HepG2 (cell line): ENCODE results near the gene ATP10A. TPM values are rescaled to one million over a fixed set of nuclear protein-coding genes. Genes with fewer than 3 reads are reported as not detected.

Experiments
- HDAC1 ChIP-seq: sonication (generic); formaldehyde crosslinking; IDR thresholded peaks from 2 replicates; pipeline ENCODE4 v1.5.1; 2020; ENCODE audit warnings: mild to moderate bottlenecking, missing genetic modification reagents
- HMG20A ChIP-seq: IDR thresholded peaks from 2 replicates; pipeline ENCODE4 v1.6.1; 2016; ENCODE audit warnings: borderline replicate concordance
- NCOR1 ChIP-seq: fragments of 200-600 bp; sonication (generic); IDR thresholded peaks from 2 replicates; pipeline ENCODE4 v1.7.0; 2017; ENCODE audit warnings: antibody characterized with exemption, low read length, borderline replicate concordance
- NONO ChIP-seq, 2 experiments: fragments of 450-650 bp in 1 of 2; sonication (generic) in 1 of 2; formaldehyde crosslinking in 1 of 2; IDR thresholded peaks in 1 of 2; conservative IDR thresholded peaks in 1 of 2; 2 replicates each; pipeline versions ENCODE4 v1.6.1 to v1.8.0; 2017 to 2022; ENCODE audit warnings: mild to moderate bottlenecking in 1 of 2, missing genetic modification reagents in 1 of 2, moderate library complexity in 1 of 2
- POLR2AphosphoS2 ChIP-seq: IDR thresholded peaks from 2 replicates; pipeline ENCODE4 v1.6.1; 2011; ENCODE audit warnings: low read depth, low read length, improper control_type of control experiment
- SMAD3 ChIP-seq: sonication (generic); formaldehyde crosslinking; IDR thresholded peaks from 2 replicates; pipeline ENCODE4 v1.4.0; 2020; ENCODE audit warnings: missing genetic modification reagents
- SPEN ChIP-seq: sonication (generic); formaldehyde crosslinking; IDR thresholded peaks from 2 replicates; pipeline ENCODE4 v1.5.1; 2020; ENCODE audit warnings: low read depth, mild to moderate bottlenecking, missing genetic modification reagents
- TBP ChIP-seq: sonication (generic); formaldehyde crosslinking; IDR thresholded peaks from 2 replicates; pipeline ENCODE4 v1.5.0; 2020; ENCODE audit warnings: missing genetic modification reagents
- TCF7 ChIP-seq: sonication (generic); IDR thresholded peaks from 2 replicates; pipeline ENCODE4 v1.6.1; 2016; ENCODE audit warnings: antibody characterized with exemption, low read depth
- TSC22D2 ChIP-seq: sonication (generic); formaldehyde crosslinking; IDR thresholded peaks from 2 replicates; pipeline ENCODE4 v1.5.1; 2020; ENCODE audit warnings: missing genetic modification reagents, mild to moderate bottlenecking, borderline replicate concordance
- ZC3H4 ChIP-seq: sonication (generic); formaldehyde crosslinking; IDR thresholded peaks from 2 replicates; pipeline ENCODE4 v1.4.0; 2020; ENCODE audit warnings: missing genetic modification reagents, borderline replicate concordance
- ZKSCAN1 ChIP-seq: fragments of 150-350 bp; IDR thresholded peaks from 2 replicates; pipeline ENCODE4 v1.6.1; 2014; ENCODE audit warnings: low read length
- polyA plus RNA-seq, 8 experiments: library from polyadenylated mRNA; depleted of rRNA in 3 of 8; stranded (reverse) in 7 of 8; unstranded in 1 of 8; fragments of >200 nt; fragmentation: Illumina TruSeq in 4 of 8; extraction: Trizol in 4 of 8; gene quantifications; 2 replicates each; pipeline versions ENCODE4 v1.2.1 to v1.2.3, GENCODE V29; 2011 to 2016; ENCODE audit warnings: low read depth in 4 of 8, missing spikeins in 1 of 8, mixed read lengths in 1 of 8; ENCODE audit not compliant: insufficient read depth in 1 of 8
- total RNA-seq, 5 experiments: library from RNA; depleted of rRNA; stranded (reverse); fragments of >200 nt; fragmentation: Illumina TruSeq; extraction: Trizol; gene quantifications; 2 replicates each; pipeline ENCODE4 v1.2.3, GENCODE V29; 2016; ENCODE audit warnings: low read depth in 1 of 5
- TF ChIP-seq, protein P1 (sequence below): sonication (generic); formaldehyde crosslinking; conservative IDR thresholded peaks from 2 replicates; pipeline ENCODE4 v1.4.0; 2020; ENCODE audit warnings: missing genetic modification reagents
- TF ChIP-seq, protein P2 (sequence below): sonication (generic); formaldehyde crosslinking; IDR thresholded peaks from 2 replicates; pipeline ENCODE4 v1.8.0; 2022; ENCODE audit warnings: mild to moderate bottlenecking, missing genetic modification reagents, borderline replicate concordance
- TF ChIP-seq, protein P3 (sequence below): sonication (generic); formaldehyde crosslinking; IDR thresholded peaks from 2 replicates; pipeline ENCODE4 v1.5.0; 2020; ENCODE audit warnings: mild to moderate bottlenecking, missing genetic modification reagents
- TF ChIP-seq, protein P4 (sequence below): IDR thresholded peaks from 2 replicates; pipeline ENCODE4 v1.6.1; 2016
- TF ChIP-seq, protein P5 (sequence below): sonication (generic); formaldehyde crosslinking; IDR thresholded peaks from 2 replicates; pipeline ENCODE4 v1.4.0; 2020; ENCODE audit warnings: missing genetic modification reagents
- TF ChIP-seq, protein P6 (sequence below): sonication (generic); formaldehyde crosslinking; IDR thresholded peaks from 2 replicates; pipeline ENCODE4 v1.4.0; 2020; ENCODE audit warnings: missing genetic modification reagents, borderline replicate concordance

Gene ATP10A
- total and polyA plus RNA-seq, 2 of the 13 experiments (the other 11 are each of a cell fraction or from before 2014, with no cell fraction given) = 0.58 to 4.2 TPM

DNA sequence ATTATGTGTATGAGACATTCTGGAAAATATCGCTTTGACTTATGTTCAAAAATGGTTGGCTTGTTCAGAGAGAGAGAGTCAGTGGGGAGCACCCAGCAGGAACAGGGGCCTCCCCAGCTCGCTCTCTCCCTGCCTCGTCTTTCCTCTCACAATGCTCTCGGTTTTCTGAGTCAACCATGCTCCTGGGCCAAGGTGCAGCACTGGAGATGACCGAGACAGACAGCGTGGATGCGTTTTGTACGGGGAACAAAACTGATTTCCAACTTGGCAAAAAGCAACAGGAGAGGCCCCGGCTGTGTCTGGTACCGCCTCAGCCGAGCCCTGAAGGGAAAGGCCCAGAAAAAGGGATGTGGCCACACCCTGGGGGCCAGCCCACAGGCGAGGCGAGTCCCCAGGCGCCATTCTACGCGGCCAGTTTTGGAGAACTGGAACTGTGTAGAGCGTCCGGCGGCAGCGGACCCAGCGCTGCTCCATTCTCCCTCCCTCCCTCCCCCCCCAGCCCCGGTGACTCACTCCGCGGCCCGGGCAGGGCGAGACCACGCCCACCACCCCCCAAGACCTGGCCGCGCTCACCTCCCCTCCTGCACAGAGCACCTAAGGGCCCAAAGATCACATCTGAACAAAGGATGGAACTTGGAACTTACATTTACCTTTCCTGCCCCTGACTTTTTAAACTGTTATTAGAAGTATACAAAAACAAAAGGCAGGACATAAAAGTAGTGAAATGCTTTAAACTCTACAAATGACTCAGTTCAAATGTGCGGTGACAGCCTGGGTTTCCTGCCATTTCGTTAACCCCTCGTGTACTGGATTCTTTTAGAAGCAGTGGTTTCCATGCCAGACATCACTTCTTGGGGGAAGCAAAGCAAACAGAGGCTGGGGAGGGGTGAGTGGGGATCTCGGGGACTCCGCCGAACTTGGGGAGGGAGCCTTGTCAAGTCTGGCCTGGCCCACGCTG, 12.7 kb downstream of the ATP10A start (continued):
- peak; percentile 55; the same call in 1 of the 2 replicates for TF ChIP-seq TCF7
- TF ChIP-seq, protein P1, sequence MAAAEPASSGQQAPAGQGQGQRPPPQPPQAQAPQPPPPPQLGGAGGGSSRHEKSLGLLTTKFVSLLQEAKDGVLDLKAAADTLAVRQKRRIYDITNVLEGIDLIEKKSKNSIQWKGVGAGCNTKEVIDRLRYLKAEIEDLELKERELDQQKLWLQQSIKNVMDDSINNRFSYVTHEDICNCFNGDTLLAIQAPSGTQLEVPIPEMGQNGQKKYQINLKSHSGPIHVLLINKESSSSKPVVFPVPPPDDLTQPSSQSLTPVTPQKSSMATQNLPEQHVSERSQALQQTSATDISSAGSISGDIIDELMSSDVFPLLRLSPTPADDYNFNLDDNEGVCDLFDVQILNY (CRISPR knock-in tag) = no peak
- TF ChIP-seq, protein P2, sequence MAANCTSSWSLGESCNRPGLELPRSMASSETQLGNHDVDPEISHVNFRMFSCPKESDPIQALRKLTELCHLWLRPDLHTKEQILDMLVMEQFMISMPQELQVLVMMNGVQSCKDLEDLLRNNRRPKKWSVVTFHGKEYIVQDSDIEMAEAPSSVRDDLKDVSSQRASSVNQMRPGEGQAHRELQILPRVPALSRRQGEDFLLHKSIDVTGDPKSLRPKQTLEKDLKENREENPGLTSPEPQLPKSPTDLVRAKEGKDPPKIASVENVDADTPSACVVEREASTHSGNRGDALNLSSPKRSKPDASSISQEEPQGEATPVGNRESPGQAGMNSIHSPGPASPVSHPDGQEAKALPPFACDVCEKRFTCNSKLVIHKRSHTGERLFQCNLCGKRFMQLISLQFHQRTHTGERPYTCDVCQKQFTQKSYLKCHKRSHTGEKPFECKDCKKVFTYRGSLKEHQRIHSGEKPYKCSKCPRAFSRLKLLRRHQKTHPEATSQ = no peak
- TF ChIP-seq TBP (CRISPR knock-in tag) = no peak
- TF ChIP-seq, protein P3, sequence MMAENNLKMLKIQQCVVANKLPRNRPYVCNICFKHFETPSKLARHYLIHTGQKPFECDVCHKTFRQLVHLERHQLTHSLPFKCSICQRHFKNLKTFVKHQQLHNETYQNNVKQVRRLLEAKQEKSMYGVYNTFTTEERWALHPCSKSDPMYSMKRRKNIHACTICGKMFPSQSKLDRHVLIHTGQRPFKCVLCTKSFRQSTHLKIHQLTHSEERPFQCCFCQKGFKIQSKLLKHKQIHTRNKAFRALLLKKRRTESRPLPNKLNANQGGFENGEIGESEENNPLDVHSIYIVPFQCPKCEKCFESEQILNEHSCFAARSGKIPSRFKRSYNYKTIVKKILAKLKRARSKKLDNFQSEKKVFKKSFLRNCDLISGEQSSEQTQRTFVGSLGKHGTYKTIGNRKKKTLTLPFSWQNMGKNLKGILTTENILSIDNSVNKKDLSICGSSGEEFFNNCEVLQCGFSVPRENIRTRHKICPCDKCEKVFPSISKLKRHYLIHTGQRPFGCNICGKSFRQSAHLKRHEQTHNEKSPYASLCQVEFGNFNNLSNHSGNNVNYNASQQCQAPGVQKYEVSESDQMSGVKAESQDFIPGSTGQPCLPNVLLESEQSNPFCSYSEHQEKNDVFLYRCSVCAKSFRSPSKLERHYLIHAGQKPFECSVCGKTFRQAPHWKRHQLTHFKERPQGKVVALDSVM (CRISPR knock-in tag) = no peak
- TF ChIP-seq HDAC1 (CRISPR knock-in tag) = peak; percentile 33; the same call in 1 of the 2 replicates
- TF ChIP-seq NCOR1 = peak; percentile 37; the same call in 1 of the 2 replicates
- TF ChIP-seq, protein P4, sequence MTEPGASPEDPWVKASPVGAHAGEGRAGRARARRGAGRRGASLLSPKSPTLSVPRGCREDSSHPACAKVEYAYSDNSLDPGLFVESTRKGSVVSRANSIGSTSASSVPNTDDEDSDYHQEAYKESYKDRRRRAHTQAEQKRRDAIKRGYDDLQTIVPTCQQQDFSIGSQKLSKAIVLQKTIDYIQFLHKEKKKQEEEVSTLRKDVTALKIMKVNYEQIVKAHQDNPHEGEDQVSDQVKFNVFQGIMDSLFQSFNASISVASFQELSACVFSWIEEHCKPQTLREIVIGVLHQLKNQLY (CRISPR knock-in tag) = no peak
- no peak for TF ChIP-seq TSC22D2 (CRISPR knock-in tag)
- TF ChIP-seq, protein P5, sequence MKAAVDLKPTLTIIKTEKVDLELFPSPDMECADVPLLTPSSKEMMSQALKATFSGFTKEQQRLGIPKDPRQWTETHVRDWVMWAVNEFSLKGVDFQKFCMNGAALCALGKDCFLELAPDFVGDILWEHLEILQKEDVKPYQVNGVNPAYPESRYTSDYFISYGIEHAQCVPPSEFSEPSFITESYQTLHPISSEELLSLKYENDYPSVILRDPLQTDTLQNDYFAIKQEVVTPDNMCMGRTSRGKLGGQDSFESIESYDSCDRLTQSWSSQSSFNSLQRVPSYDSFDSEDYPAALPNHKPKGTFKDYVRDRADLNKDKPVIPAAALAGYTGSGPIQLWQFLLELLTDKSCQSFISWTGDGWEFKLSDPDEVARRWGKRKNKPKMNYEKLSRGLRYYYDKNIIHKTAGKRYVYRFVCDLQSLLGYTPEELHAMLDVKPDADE = no peak
- TF ChIP-seq NONO (IDR thresholded peaks at IDR 0.05) = no peak
- no peak for TF ChIP-seq NONO (CRISPR knock-in tag; conservative IDR thresholded peaks at IDR 0.05)
- TF ChIP-seq, protein P6, sequence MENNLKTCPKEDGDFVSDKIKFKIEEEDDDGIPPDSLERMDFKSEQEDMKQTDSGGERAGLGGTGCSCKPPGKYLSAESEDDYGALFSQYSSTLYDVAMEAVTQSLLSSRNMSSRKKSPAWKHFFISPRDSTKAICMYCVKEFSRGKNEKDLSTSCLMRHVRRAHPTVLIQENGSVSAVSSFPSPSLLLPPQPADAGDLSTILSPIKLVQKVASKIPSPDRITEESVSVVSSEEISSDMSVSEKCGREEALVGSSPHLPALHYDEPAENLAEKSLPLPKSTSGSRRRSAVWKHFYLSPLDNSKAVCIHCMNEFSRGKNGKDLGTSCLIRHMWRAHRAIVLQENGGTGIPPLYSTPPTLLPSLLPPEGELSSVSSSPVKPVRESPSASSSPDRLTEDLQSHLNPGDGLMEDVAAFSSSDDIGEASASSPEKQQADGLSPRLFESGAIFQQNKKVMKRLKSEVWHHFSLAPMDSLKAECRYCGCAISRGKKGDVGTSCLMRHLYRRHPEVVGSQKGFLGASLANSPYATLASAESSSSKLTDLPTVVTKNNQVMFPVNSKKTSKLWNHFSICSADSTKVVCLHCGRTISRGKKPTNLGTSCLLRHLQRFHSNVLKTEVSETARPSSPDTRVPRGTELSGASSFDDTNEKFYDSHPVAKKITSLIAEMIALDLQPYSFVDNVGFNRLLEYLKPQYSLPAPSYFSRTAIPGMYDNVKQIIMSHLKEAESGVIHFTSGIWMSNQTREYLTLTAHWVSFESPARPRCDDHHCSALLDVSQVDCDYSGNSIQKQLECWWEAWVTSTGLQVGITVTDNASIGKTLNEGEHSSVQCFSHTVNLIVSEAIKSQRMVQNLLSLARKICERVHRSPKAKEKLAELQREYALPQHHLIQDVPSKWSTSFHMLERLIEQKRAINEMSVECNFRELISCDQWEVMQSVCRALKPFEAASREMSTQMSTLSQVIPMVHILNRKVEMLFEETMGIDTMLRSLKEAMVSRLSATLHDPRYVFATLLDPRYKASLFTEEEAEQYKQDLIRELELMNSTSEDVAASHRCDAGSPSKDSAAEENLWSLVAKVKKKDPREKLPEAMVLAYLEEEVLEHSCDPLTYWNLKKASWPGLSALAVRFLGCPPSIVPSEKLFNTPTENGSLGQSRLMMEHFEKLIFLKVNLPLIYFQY (CRISPR knock-in tag) = no peak
- no peak for TF ChIP-seq ZC3H4 (CRISPR knock-in tag)
- TF ChIP-seq POLR2AphosphoS2 = no peak
- TF ChIP-seq ZKSCAN1 = no peak
- no peak for TF ChIP-seq HMG20A (CRISPR knock-in tag)
- TF ChIP-seq SPEN (CRISPR knock-in tag) = 0 out of 2 replicates have a peak, but pooled peaks have one; percentile 31
- 0 out of 2 replicates have a peak, but pooled peaks have one; percentile 15 for TF ChIP-seq SMAD3 (CRISPR knock-in tag)
